Glutamatergic neuron (in vitro differentiated cells): Measurements from ENCODE around the gene PELI2. TPM values are rescaled to one million over a fixed set of nuclear protein-coding genes. Genes with fewer than 3 reads are reported as not detected.

Source experiments
- DNase-seq: peaks from one replicate; pipeline ENCODE4 v3.0.0; 2022
- H3K27ac Mint-ChIP-seq: one replicate; pipeline ENCODE4 v1.8.0; 2020; ENCODE audit warnings: mild to moderate bottlenecking, mixed read lengths, inconsistent platforms; ENCODE audit not compliant: unreplicated experiment
- H3K27me3 Mint-ChIP-seq: one replicate; pipeline ENCODE4 v1.8.0; 2020; ENCODE audit warnings: mild to moderate bottlenecking, moderate library complexity, mixed read lengths, inconsistent platforms; ENCODE audit not compliant: unreplicated experiment
- H3K36me3 Mint-ChIP-seq: one replicate; pipeline ENCODE4 v1.8.0; 2020; ENCODE audit warnings: mild to moderate bottlenecking, mixed read lengths, inconsistent platforms; ENCODE audit not compliant: unreplicated experiment
- H3K4me1 Mint-ChIP-seq: one replicate; pipeline ENCODE4 v1.8.0; 2020; ENCODE audit warnings: mild to moderate bottlenecking, low read depth, mixed read lengths, inconsistent platforms; ENCODE audit not compliant: unreplicated experiment
- H3K4me3 Mint-ChIP-seq: one replicate; pipeline ENCODE4 v1.8.0; 2020; ENCODE audit warnings: mild to moderate bottlenecking, mixed read lengths, inconsistent platforms; ENCODE audit not compliant: unreplicated experiment
- H3K9me3 Mint-ChIP-seq: one replicate; pipeline ENCODE4 v1.8.0; 2020; ENCODE audit warnings: mild to moderate bottlenecking, moderate library complexity, mixed read lengths, inconsistent platforms; ENCODE audit not compliant: unreplicated experiment
- CTCF ChIP-seq: fragments of 200-600 bp; sonication (generic); IDR thresholded peaks from one replicate; pipeline ENCODE4 v1.5.0; 2021; ENCODE audit not compliant: partially characterized antibody, unreplicated experiment
- total RNA-seq: library from RNA; stranded (reverse); fragmentation: NEBNext Ultra II Directional; extraction: Animal tissue kit (Norgen Biotek cat#: 25700); gene quantifications from one replicate; pipeline ENCODE4 v1.2.1, GENCODE V29; 2021; ENCODE audit not compliant: unreplicated experiment

The PELI2 gene
- total RNA-seq, 1 donor from 2014 or later = 158 TPM

GRCh38 chr14:56133547-56133946 lies 15.3 kb downstream of the PELI2 start:
- Mint-ChIP-seq H3K4me3 (peak overlapping the region; percentile 87), H3K4me1 (peaks cover 81% of the 10 kb centered on the region), H3K9me3 (peaks cover 8% of the 10 kb centered on the region), H3K27ac (peak overlapping the region; percentile 88), H3K36me3 (no peaks in the 10 kb centered on the region), H3K27me3 (peaks cover 3% of the 10 kb centered on the region)
- TF ChIP-seq CTCF = no peak
- DNase-seq = no peak

DNA sequence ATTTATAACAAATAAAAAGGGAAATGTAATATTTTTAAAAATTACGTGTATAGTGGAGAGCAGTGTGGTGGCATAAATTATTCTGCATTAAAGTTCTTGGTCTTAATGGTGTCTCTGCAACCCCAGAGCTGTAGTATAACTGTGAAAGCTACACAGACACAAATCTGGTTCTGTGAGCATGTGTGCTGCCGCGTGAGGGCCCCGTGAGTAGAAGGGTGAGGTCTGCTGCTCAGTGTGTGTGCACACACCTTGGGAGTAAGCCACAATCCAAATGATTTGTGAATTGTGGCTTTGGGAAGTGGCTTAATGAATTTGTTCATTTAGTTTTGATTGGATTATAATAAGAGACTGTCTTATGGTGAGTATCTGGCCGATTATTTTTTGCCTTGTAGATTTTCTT lies 16.8 kb downstream of the PELI2 start:
- no peak for DNase-seq
- H3K4me3 Mint-ChIP-seq = peak overlapping the region; percentile 75
- no peak for TF ChIP-seq CTCF
- peak overlapping the region; percentile 90 for H3K27ac Mint-ChIP-seq
- H3K4me1 Mint-ChIP-seq = peaks cover 80% of the 10 kb centered on the region
- H3K27me3 Mint-ChIP-seq = no peaks in the 10 kb centered on the region
- H3K36me3 Mint-ChIP-seq = no peaks in the 10 kb centered on the region
- H3K9me3 Mint-ChIP-seq = peaks cover 8% of the 10 kb centered on the region

GRCh38 chr14:56135668-56136067 lies 17.5 kb downstream of the PELI2 start:
- Mint-ChIP-seq H3K36me3 (no peaks in the 10 kb centered on the region), H3K4me1 (peaks cover 84% of the 10 kb centered on the region), H3K4me3 (peak overlapping the region; percentile 75), H3K27ac (no peak overlapping the region), H3K27me3 (no peaks in the 10 kb centered on the region), H3K9me3 (peaks cover 8% of the 10 kb centered on the region)
- TF ChIP-seq CTCF = no peak
- no peak for DNase-seq

DNA sequence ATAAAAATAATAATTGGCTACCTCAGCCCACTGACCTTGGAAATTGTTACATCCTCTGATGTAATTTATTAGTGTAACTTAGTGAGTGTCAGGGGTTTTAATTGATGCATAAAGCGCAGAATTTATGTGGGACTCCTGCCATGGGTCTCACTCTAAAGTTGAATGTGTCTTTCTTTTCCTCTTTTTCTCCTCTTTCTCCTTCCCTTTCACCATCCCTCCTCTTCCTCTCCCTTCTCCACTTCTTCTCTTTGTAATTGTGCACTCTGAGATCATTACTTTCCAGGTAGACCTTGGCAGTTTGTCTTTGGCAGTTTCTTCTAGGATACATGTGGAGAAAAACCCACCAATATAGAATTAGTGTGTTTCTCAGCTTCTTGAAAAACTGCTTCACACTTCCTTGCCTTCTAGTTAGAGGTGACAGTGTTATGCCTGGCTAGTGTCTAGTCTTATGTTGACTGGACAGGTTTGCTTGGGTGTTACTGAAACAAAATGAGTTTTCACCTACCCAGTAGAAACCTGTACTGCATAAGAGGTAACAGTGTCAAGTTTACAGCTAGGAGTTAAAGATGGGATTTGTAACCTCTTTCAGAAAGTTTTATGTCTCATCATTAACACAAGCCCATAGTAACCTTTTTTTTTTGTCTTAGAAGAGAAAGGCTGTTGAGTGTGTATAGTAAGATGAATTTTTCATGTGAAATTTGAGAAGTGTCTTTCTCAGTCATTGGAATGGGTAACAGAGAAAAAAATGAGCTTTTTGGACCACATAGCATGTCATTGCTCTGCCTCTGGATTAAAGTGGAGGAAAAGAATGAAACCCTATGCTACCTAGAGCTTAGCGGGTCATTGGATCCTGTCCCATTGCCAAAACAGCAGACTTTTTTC lies 18.6 kb downstream of the PELI2 start:
- no peak for TF ChIP-seq CTCF
- Mint-ChIP-seq H3K27me3 (no peaks in the 10 kb centered on the region), H3K36me3 (no peaks in the 10 kb centered on the region), H3K4me3 (peak overlapping the region; percentile 65), H3K4me1 (peaks cover 81% of the 10 kb centered on the region), H3K9me3 (peaks cover 8% of the 10 kb centered on the region), H3K27ac (peak overlapping the region; percentile 77)
- DNase-seq = no peak

DNA sequence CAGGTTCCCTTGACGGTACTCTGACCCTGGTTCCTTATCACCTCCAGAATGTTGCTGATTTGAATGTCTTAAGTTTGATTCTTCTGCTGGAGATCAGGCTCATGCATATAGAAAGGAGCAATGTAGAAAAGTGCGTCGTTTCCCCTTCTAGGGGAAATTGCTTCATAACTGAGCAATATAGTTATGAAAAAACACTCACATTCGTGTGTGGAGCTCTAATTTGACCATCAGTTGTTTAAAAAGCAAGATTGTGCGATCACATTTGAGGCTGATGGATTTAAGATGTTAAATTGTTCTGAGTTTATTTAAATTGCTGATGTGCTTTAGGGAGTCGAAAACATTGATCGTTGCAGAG lies 19.2 kb downstream of the PELI2 start:
- TF ChIP-seq CTCF = no peak
- Mint-ChIP-seq H3K4me3 (peak overlapping the region; percentile 65), H3K27me3 (no peaks in the 10 kb centered on the region), H3K27ac (peak overlapping the region; percentile 77), H3K9me3 (peaks cover 7% of the 10 kb centered on the region), H3K36me3 (no peaks in the 10 kb centered on the region), H3K4me1 (peaks cover 83% of the 10 kb centered on the region)
- no peak for DNase-seq
